Measurements from ENCODE around the gene CNKSR1.
A peak's percentile ranks its signal among the peaks of the same experiment; 100 is the strongest.

The CNKSR1 gene

DNA sequence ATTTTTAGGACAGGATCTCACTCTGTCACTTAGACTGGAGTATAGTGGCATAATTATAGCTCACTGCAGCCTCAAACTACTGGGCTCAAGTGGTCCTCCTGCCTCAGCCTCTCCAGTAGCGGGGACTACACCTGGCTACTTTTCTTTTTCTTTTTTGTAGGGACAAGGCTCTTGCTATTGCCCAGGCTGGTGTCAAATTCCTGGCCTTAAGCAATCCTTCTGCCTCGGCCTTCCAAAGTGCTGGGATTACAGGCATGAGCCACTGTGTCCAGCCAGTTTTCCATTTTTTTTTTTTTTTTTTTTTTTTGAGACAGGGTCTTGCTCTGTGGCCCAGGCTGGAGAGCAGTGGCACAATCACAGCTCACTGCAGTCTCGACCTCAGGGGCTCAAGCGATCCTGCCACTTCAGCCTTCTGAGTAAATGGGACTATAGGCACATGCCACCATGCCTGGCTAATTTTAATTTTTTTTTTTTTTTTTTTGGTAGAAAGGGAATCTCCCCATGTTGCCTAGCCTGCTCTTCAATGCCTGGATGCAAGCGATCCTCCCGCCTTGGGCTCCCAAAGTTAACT is 36.1 kb downstream of the CNKSR1 start:
- DNase-seq (ENCODE audit: low read depth) = no peak
- no peak for TF ChIP-seq CTCF (conservative IDR thresholded peaks at IDR 0.05; ENCODE audit: low read depth, low read length)
- H3K4me3 ChIP-seq (ENCODE audit: low read depth, low read length) = no peak overlapping the region

- no peak for DNase-seq (ENCODE audit: low read depth)
These were observed 38.0 kb downstream of the CNKSR1 start for GRCh38 chr1:26215246-26215645.

DNA sequence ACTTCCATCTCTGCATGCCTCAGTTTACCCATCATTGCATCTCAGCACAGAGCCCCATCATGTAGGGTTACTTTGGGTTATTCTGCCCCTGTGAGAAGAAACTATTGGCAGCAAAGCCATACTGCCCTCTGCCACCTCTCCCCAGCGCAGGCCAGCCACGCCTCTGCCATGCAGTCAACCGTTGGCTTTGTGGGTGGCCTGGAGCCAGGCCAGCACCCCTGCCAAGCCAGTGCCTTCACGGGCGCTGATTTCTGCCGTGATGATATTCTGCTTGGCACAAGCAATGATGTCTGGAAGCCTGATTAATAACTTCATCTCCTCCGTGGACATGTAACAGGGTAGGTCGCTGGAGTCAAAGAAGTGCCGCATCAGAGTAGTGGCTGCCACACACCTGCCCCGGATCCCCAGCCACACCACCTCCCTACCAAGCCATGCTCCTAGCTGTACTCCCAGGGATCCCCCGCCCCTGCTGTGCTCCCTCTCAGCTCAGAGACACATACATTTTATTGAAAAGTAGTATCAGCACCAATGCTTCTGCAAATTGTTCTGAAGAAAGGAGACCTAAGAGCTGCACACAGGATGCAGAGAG is 41.7 kb downstream of the CNKSR1 start:
- no peak overlapping the region for H3K4me3 ChIP-seq (ENCODE audit: low read depth, low read length)
- DNase-seq (ENCODE audit: low read depth) = no peak
- TF ChIP-seq CTCF (conservative IDR thresholded peaks at IDR 0.05; ENCODE audit: low read depth, low read length) = no peak

More at GRCh38 chr1:26215246-26215645, 38.0 kb downstream of the CNKSR1 start:
- TF ChIP-seq CTCF (conservative IDR thresholded peaks at IDR 0.05; ENCODE audit: low read depth, low read length) = no peak
- H3K4me3 ChIP-seq (ENCODE audit: low read depth, low read length) = no peak overlapping the region

- TF ChIP-seq CTCF (conservative IDR thresholded peaks at IDR 0.05; ENCODE audit: low read depth, low read length) = no peak
- DNase-seq (ENCODE audit: low read depth) = peak; percentile 5
These were observed 43.1 kb downstream of the CNKSR1 start for GRCh38 chr1:26220199-26220912.

DNA sequence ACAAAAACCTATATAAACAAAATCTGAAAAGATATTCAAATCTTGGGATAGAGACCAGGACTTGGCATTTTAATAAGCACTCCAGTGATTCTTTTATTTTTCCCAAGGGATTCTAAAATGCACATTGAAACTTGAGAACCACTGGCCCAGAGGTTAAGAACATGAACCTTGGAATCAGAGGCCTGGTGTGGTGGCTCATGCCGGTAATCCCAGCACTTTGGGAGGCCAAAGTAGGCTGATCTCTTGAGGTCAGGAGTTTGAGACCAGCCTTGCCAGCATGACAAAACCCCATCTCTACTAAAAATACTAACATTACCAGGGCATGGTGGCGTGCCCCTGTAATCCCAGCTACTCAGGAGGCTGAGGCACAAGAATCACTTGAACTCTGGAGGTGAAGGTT is 43.8 kb downstream of the CNKSR1 start:
- no peak for DNase-seq (ENCODE audit: low read depth)
- no peak for TF ChIP-seq CTCF (conservative IDR thresholded peaks at IDR 0.05; ENCODE audit: low read depth, low read length)
- no peak overlapping the region for H3K4me3 ChIP-seq (ENCODE audit: low read depth, low read length)

More at GRCh38 chr1:26220199-26220912, 43.1 kb downstream of the CNKSR1 start:
- no peak overlapping the region for H3K4me3 ChIP-seq (ENCODE audit: low read depth, low read length)

GRCh38 chr1:26224606-26225005 is 47.3 kb downstream of the CNKSR1 start:
- H3K4me3 ChIP-seq (ENCODE audit: low read depth, low read length) = no peak overlapping the region
- no peak for TF ChIP-seq CTCF (conservative IDR thresholded peaks at IDR 0.05; ENCODE audit: low read depth, low read length)
- DNase-seq (ENCODE audit: low read depth) = no peak
